K562 (cell line): ENCODE results near the gene CDK14. TPM values are rescaled to one million over a fixed set of nuclear protein-coding genes. Genes with fewer than 3 reads are reported as not detected.

Experiments
- ATAC-seq: fragments of 200-7000 bp; cut with Tn5 transposase; 3 replicates; pipeline ENCODE4 v1.9.1; 2020; ENCODE audit warnings: moderate library complexity
- BruUV-seq: library from RNA; stranded (reverse); fragments of 400-500 nt; replicated peaks from 2 replicates; lab custom pipeline; 2021; lab: Mats Ljungman, UMichigan
- CTCF ChIA-PET: fragments of 300-600 bp; formaldehyde crosslinking; extraction: SDS; loops from one replicate; lab custom pipeline; 2021; ENCODE audit warnings: low intra/inter-chr PET ratio; lab: Yijun Ruan, JAX
- POLR2A ChIA-PET: fragments of 300-600, 350-650 bp; sonication (Branson Sonifier 250); formaldehyde crosslinking; extraction: SDS; loops from one replicate; lab custom pipeline; 2021; ENCODE audit warnings: antibody characterized with exemption, inconsistent platforms; lab: Yijun Ruan, JAX
- DNase-seq, 4 experiments: peaks; one replicate each; pipeline versions ENCODE4 v3.0.0 to v3.0.0-alpha.2; 2011 to 2018; ENCODE audit warnings: low spot score in 3 of 4, mixed read lengths in 3 of 4; ENCODE audit errors: extremely low read depth in 1 of 4
- FAIRE-seq: peaks from 2 replicates; lab custom pipeline; 2011; peaks lifted over from hg19 to GRCh38; lab: Jason Lieb, UNC
- H2AFZ ChIP-seq: 2 replicates; pipeline ENCODE4 v1.6.0; 2011; ENCODE audit warnings: low read depth, low read length, control low read depth, inconsistent platforms
- H3K27ac ChIP-seq: fragments of 200-600 bp; 3 replicates; pipeline ENCODE4 v1.8.0; 2011; ENCODE audit warnings: low read depth, mild to moderate bottlenecking, control low read depth, inconsistent platforms, low read length, moderate library complexity, mixed read lengths; ENCODE audit errors: extremely low read depth
- H3K27me3 ChIP-seq, 2 experiments: fragments of 300-600 bp in 1 of 2; 2 replicates in 1 of 2; 3 replicates in 1 of 2; pipeline versions ENCODE4 v1.6.0 to v1.8.0; 2011; ENCODE audit warnings: inconsistent platforms in 2 of 2, low read length in 2 of 2, mild to moderate bottlenecking in 1 of 2, mixed read lengths in 1 of 2, moderate library complexity in 1 of 2; ENCODE audit not compliant: control insufficient read depth in 2 of 2, insufficient read depth in 2 of 2
- H3K36me3 ChIP-seq: fragments of 300-600 bp; 3 replicates; pipeline ENCODE4 v1.8.0; 2011; ENCODE audit warnings: mild to moderate bottlenecking, low read length, inconsistent platforms; ENCODE audit not compliant: control insufficient read depth, insufficient read depth
- H3K4me1 ChIP-seq, 2 experiments: fragments of 200-600 bp in 1 of 2; replicated peaks in 1 of 2; 2 replicates in 1 of 2; 3 replicates in 1 of 2; pipeline versions ENCODE4 v1.5.1 to v1.8.0; 2011; ENCODE audit warnings: inconsistent platforms in 2 of 2, low read length in 2 of 2, mild to moderate bottlenecking in 1 of 2, mixed read lengths in 1 of 2, moderate library complexity in 1 of 2; ENCODE audit not compliant: control insufficient read depth in 2 of 2, insufficient read depth in 2 of 2
- H3K4me2 ChIP-seq: 2 replicates; pipeline ENCODE4 v1.6.1; 2011; ENCODE audit warnings: low read length, control low read depth, inconsistent platforms, mixed read lengths; ENCODE audit not compliant: insufficient read depth
- H3K4me3 ChIP-seq: fragments of 200-600 bp; sonication (generic), shearing (Covaris generic); 2 replicates; pipeline ENCODE4 v1.5.1; 2016; ENCODE audit warnings: control low read depth, inconsistent platforms
- H3K79me2 ChIP-seq: fragments of 200-600 bp; 3 replicates; pipeline ENCODE4 v1.8.0; 2011; ENCODE audit warnings: low read length, inconsistent platforms; ENCODE audit not compliant: control insufficient read depth, insufficient read depth
- H3K9ac ChIP-seq, 2 experiments: 2 replicates each; pipeline versions ENCODE4 v1.6.0 to v1.6.1; 2011; ENCODE audit warnings: low read depth in 2 of 2, low read length in 2 of 2, control low read depth in 1 of 2, inconsistent platforms in 1 of 2, mild to moderate bottlenecking in 1 of 2, mixed read lengths in 1 of 2; ENCODE audit not compliant: insufficient read depth in 1 of 2
- H3K9me1 ChIP-seq: one replicate; pipeline ENCODE4 v1.6.0; 2011; ENCODE audit warnings: inconsistent platforms, mild to moderate bottlenecking, low read length, moderate library complexity; ENCODE audit not compliant: control insufficient read depth, insufficient read depth
- H3K9me3 ChIP-seq: replicated peaks from 2 replicates; pipeline ENCODE4 v1.5.1; 2011; ENCODE audit warnings: low read depth, low read length, inconsistent platforms; ENCODE audit not compliant: control insufficient read depth, insufficient read depth
- H4K20me1 ChIP-seq: replicated peaks from 2 replicates; pipeline ENCODE4 v1.6.1; 2011; ENCODE audit warnings: low read length, inconsistent platforms, mixed read lengths; ENCODE audit not compliant: control insufficient read depth, insufficient read depth
- BCL6 ChIP-seq: fragments of 250-450 bp; sonication (Bioruptor Pico); IDR thresholded peaks from 2 replicates; pipeline ENCODE4 v1.4.0; 2020
- ELF1 ChIP-seq: fragments of 200-800 bp; sonication (Bioruptor generic); IDR thresholded peaks from 2 replicates; pipeline ENCODE4 v1.6.1; 2016; ENCODE audit warnings: missing genetic modification characterization, missing compliant biosample characterization
- HDAC6 ChIP-seq: IDR thresholded peaks from 2 replicates; pipeline ENCODE4 v1.6.1; 2012; ENCODE audit warnings: low read depth, mild to moderate bottlenecking, control low read depth, inconsistent platforms, low read length, moderate library complexity
- HMG20A ChIP-seq: fragments of 450-650 bp; formaldehyde crosslinking; conservative IDR thresholded peaks from 2 replicates; pipeline ENCODE4 v1.4.0; 2020; ENCODE audit warnings: mild to moderate bottlenecking, mixed read lengths
- KDM1A ChIP-seq, 2 experiments: fragments of 450-650 bp; IDR thresholded peaks; 2 replicates each; pipeline ENCODE4 v1.6.1; 2016; ENCODE audit warnings: mild to moderate bottlenecking in 2 of 2
- KDM4B ChIP-seq, 2 experiments: fragments of 450-650 bp in 1 of 2; sonication (generic) in 1 of 2; IDR thresholded peaks; 2 replicates each; pipeline ENCODE4 v1.6.1; 2016 to 2017; ENCODE audit warnings: borderline replicate concordance in 2 of 2, antibody characterized with exemption in 1 of 2, low read depth in 1 of 2, mild to moderate bottlenecking in 1 of 2
- LARP7 ChIP-seq: fragments of 450-650 bp; IDR thresholded peaks from 2 replicates; pipeline ENCODE4 v1.6.1; 2016
- POLR2B ChIP-seq: fragments of 450-650 bp; IDR thresholded peaks from 2 replicates; pipeline ENCODE4 v1.6.1; 2018; ENCODE audit warnings: low read depth; ENCODE audit not compliant: partially characterized antibody
- RBM17 ChIP-seq: fragments of 200-400 bp; formaldehyde crosslinking; IDR thresholded peaks from 2 replicates; pipeline ENCODE4 v1.6.1; 2017; ENCODE audit warnings: low read depth, mild to moderate bottlenecking, low read length, borderline replicate concordance
- SIN3A ChIP-seq, 2 experiments: fragments of 150-350 bp in 1 of 2; IDR thresholded peaks; 2 replicates each; pipeline ENCODE4 v1.6.1; 2011 to 2016; ENCODE audit warnings: borderline replicate concordance in 2 of 2, low read depth in 2 of 2, low read length in 2 of 2, mild to moderate bottlenecking in 2 of 2, moderate library complexity in 2 of 2; ENCODE audit not compliant: control insufficient read depth in 1 of 2
- SNRNP70 ChIP-seq: fragments of 200-400 bp; formaldehyde crosslinking; optimal IDR thresholded peaks from 2 replicates; pipeline ENCODE3; 2017; ENCODE audit warnings: low read depth, low read length
- TEAD4 ChIP-seq, 2 experiments: sonication (generic) in 1 of 2; formaldehyde crosslinking in 1 of 2; IDR thresholded peaks; 2 replicates each; pipeline versions ENCODE4 v1.6.1 to v1.8.0; 2012 to 2022; ENCODE audit warnings: borderline replicate concordance in 1 of 2, inconsistent platforms in 1 of 2, low read length in 1 of 2, mild to moderate bottlenecking in 1 of 2, missing genetic modification reagents in 1 of 2
- ZBTB7A ChIP-seq: IDR thresholded peaks from 2 replicates; pipeline ENCODE4 v1.6.1; 2011; ENCODE audit warnings: low read depth, mild to moderate bottlenecking, low read length, moderate library complexity, borderline replicate concordance; ENCODE audit not compliant: control insufficient read depth
- ZC3H11A ChIP-seq: IDR thresholded peaks from 2 replicates; pipeline ENCODE4 v1.6.1; 2012; ENCODE audit warnings: low read depth, low read length, improper control_type of control experiment
- ZKSCAN8 ChIP-seq: fragments of 200-800 bp; sonication (Bioruptor generic); IDR thresholded peaks from 2 replicates; pipeline ENCODE4 v1.6.1; 2016; ENCODE audit warnings: missing genetic modification characterization, missing compliant biosample characterization
- ZNF224 ChIP-seq: sonication (generic); formaldehyde crosslinking; IDR thresholded peaks from 2 replicates; pipeline ENCODE4 v1.8.0; 2022; ENCODE audit warnings: mild to moderate bottlenecking, missing genetic modification reagents
- ZNF586 ChIP-seq: fragments of 450-650 bp; formaldehyde crosslinking; conservative IDR thresholded peaks from 2 replicates; pipeline ENCODE4 v1.4.0; 2020; ENCODE audit warnings: mild to moderate bottlenecking, moderate library complexity
- ZNF75A ChIP-seq: fragments of 450-650 bp; formaldehyde crosslinking; IDR thresholded peaks from 2 replicates; pipeline ENCODE4 v1.4.0; 2020; ENCODE audit warnings: mild to moderate bottlenecking
- WGBS: fragments of 100-300 bp; shearing (Covaris generic); methylation state at CpG from one replicate; pipeline ENCODE4 v1.1.6; 2016; ENCODE audit warnings: low coverage, mixed read lengths; ENCODE audit not compliant: insufficient coverage; ENCODE audit errors: missing lambda C conversion rate; 5-methylcytosine and 5-hydroxymethylcytosine counted together
- in situ Hi-C: fragments of 300-500 bp; cut with MboI; formaldehyde crosslinking; loops from 4 replicates; pipeline ENCODE4 v1.15.0; 2018; ENCODE audit warnings: inconsistent platforms, mixed read lengths
- intact Hi-C: fragments of 100-400 bp; cut with micrococcal nuclease; formaldehyde crosslinking; loops from 2 replicates; pipeline ENCODE4 v1.14.2; 2022
- polyA plus RNA-seq, 8 experiments: library from polyadenylated mRNA; depleted of rRNA in 4 of 8; stranded (reverse) in 5 of 8; unstranded in 3 of 8; fragments of >200 nt; fragmentation: Nextera tagmentation in 2 of 8; fragmentation: Illumina TruSeq in 1 of 8; extraction: Ambion mirVana in 2 of 8; extraction: Trizol in 1 of 8; gene quantifications; 2 replicates each; pipeline versions ENCODE4 v1.2.1 to v1.2.3, GENCODE V29; 2011 to 2014; ENCODE audit warnings: inconsistent platforms in 1 of 8, missing spikeins in 1 of 8
- total RNA-seq, 7 experiments: library from RNA; depleted of rRNA in 6 of 7; stranded (reverse); fragments of >200 nt in 6 of 7; fragmentation: Illumina TruSeq in 2 of 7; extraction: Trizol in 2 of 7; gene quantifications; 2 replicates each; pipeline versions ENCODE4 v1.2.1 to v1.2.3, GENCODE V29; 2011 to 2021; ENCODE audit warnings: low replicate concordance in 1 of 7
- TF ChIP-seq, protein P1 (sequence below): fragments of 450-650 bp; formaldehyde crosslinking; IDR thresholded peaks from 2 replicates; pipeline ENCODE4 v1.4.0; 2022; ENCODE audit warnings: missing genetic modification characterization
- TF ChIP-seq, protein P2 (sequence below): fragments of 450-650 bp; IDR thresholded peaks from 2 replicates; pipeline ENCODE4 v1.6.1; 2016; ENCODE audit warnings: antibody characterized with exemption

CDK14 gene
- total and polyA plus RNA-seq, 9 of the 15 experiments (the other 6 are each of a cell fraction or from before 2014, with no cell fraction given) = 0.03 to 0.91 (median 0.16) TPM

DNA sequence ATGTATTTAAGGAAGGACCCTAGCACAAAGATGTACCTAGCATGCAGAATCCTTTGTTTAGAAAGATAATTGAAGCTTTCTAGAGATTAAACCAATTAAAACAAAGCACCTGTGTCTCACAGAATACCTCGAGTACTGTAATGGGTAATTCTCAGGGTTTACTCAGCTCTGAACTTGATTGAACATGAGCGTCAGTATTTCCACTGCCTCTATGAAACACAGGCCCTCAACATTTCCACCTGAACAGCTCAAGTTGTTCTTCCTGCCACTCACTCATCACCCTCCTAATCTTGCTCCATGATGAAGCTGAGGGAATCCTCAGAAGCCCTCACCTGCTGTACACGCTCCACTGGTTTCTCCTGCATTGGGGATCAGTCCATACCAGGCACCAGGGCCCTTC, 634.4 kb downstream of the CDK14 start:
- CTCF ChIA-PET = no interaction called here
- Histone ChIP-seq H3K9ac (no peak overlapping the region), H4K20me1 (no peaks in the 10 kb centered on the region), H3K27me3 (peaks cover 19 to 22% of the 10 kb centered on the region in 2 experiments), H3K4me2 (no peak overlapping the region), H3K27ac (no peak overlapping the region), H2AFZ (no peak overlapping the region), H3K79me2 (no peaks in the 10 kb centered on the region), H3K4me3 (no peak overlapping the region), H3K9me1 (no peaks in the 10 kb centered on the region), H3K4me1 (no peaks in the 10 kb centered on the region), H3K9me3 (no peaks in the 10 kb centered on the region), H3K36me3 (no peaks in the 10 kb centered on the region)
- intact Hi-C loops (no loop called here), in situ Hi-C loops (no loop called here)
- POLR2A ChIA-PET = interaction anchor here (0.6 to 0.9 kb wide), 3 partner anchors 8 to 572 kb away, joined by 3 read pairs; no protein-coding TSS in a partner anchor
- no TSS peak for BruUV-seq
- WGBS = 0% methylated on average over 3 of the region's 3 CpGs
- ATAC-seq (no peak), FAIRE-seq (no peak), DNase-seq (no peak)
- TF ChIP-seq, protein P1, sequence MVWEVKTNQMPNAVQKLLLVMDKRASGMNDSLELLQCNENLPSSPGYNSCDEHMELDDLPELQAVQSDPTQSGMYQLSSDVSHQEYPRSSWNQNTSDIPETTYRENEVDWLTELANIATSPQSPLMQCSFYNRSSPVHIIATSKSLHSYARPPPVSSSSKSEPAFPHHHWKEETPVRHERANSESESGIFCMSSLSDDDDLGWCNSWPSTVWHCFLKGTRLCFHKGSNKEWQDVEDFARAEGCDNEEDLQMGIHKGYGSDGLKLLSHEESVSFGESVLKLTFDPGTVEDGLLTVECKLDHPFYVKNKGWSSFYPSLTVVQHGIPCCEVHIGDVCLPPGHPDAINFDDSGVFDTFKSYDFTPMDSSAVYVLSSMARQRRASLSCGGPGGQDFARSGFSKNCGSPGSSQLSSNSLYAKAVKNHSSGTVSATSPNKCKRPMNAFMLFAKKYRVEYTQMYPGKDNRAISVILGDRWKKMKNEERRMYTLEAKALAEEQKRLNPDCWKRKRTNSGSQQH = no peak
- TF ChIP-seq KDM4B (IDR thresholded peaks at IDR 0.05; ENCODE audit: borderline replicate concordance in 2 of 2, low read depth in 1 of 2) (no peak), ZBTB7A (no peak), ZNF224 (CRISPR knock-in tag) (no peak), POLR2B (no peak), HMG20A (CRISPR knock-in tag) (no peak), SIN3A (IDR thresholded peaks at IDR 0.05; ENCODE audit: borderline replicate concordance in 2 of 2, control insufficient read depth in 1 of 2, low read depth in 2 of 2, low read length in 2 of 2) (no peak), TEAD4 (IDR thresholded peaks at IDR 0.05; ENCODE audit: low read length) (no peak), TEAD4 (CRISPR knock-in tag; IDR thresholded peaks at IDR 0.05; ENCODE audit: borderline replicate concordance) (no peak), ZKSCAN8 (CRISPR knock-in tag) (no peak), SNRNP70 (no peak), BCL6 (CRISPR knock-in tag) (no peak), LARP7 (no peak), ZNF75A (CRISPR knock-in tag) (no peak), KDM1A (IDR thresholded peaks at IDR 0.05) (no peak), HDAC6 (no peak), ZNF586 (CRISPR knock-in tag) (no peak), RBM17 (no peak), ZC3H11A (no peak), ELF1 (tag) (no peak)
- TF ChIP-seq, protein P2, sequence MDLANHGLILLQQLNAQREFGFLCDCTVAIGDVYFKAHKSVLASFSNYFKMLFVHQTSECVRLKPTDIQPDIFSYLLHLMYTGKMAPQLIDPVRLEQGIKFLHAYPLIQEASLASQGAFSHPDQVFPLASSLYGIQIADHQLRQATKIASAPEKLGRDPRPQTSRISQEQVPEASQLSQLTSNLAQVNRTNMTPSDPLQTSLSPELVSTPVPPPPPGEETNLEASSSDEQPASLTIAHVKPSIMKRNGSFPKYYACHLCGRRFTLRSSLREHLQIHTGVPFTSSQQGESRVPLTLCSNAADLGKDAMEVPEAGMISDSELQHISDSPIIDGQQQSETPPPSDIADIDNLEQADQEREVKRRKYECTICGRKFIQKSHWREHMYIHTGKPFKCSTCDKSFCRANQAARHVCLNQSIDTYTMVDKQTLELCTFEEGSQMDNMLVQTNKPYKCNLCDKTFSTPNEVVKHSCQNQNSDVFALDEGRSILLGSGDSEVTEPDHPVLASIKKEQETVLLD = no peak
